Progenitor cell of endocrine pancreas (in vitro differentiated cells): ENCODE data around the gene BMERB1. TPM values are rescaled to one million over a fixed set of nuclear protein-coding genes. Genes with fewer than 3 reads are reported as not detected.
"Not testable (repeated sequence)": the region's sequence is repeated elsewhere in the genome, so short reads cannot be mapped to it uniquely, and the experiment has no call there.

Source experiments
- DNase-seq: peaks from one replicate; pipeline ENCODE4 v3.0.0; 2021; ENCODE audit warnings: low spot score; ENCODE audit not compliant: unreplicated experiment
- H3K27ac Mint-ChIP-seq: 2 replicates; pipeline ENCODE4 v1.8.0; 2021; ENCODE audit warnings: mild to moderate bottlenecking, moderate library complexity, mixed read lengths
- H3K27me3 Mint-ChIP-seq: 2 replicates; pipeline ENCODE4 v1.8.0; 2021; ENCODE audit warnings: mixed read lengths
- H3K36me3 Mint-ChIP-seq: 2 replicates; pipeline ENCODE4 v1.8.0; 2022; ENCODE audit warnings: mixed read lengths; ENCODE audit not compliant: insufficient read depth
- H3K4me1 Mint-ChIP-seq: 2 replicates; pipeline ENCODE4 v1.8.0; 2021; ENCODE audit warnings: low read depth, mixed read lengths
- H3K4me3 Mint-ChIP-seq: 2 replicates; pipeline ENCODE4 v1.8.0; 2021; ENCODE audit warnings: low read depth, mild to moderate bottlenecking, moderate library complexity, mixed read lengths
- H3K9me3 Mint-ChIP-seq: 2 replicates; pipeline ENCODE4 v1.8.0; 2021; ENCODE audit warnings: low read depth, mixed read lengths
- CTCF ChIP-seq: fragments of 200-600 bp; sonication (generic); IDR thresholded peaks from one replicate; pipeline ENCODE4 v1.5.0; 2021; ENCODE audit warnings: antibody characterized with exemption, mild to moderate bottlenecking; ENCODE audit not compliant: unreplicated experiment
- total RNA-seq: library from RNA; stranded (reverse); gene quantifications from 2 replicates; pipeline ENCODE4 v1.2.1, GENCODE V29; 2021

Gene BMERB1
- total RNA-seq, 1 donor from 2014 or later = 13.5 TPM

- Mint-ChIP-seq H3K27me3 (no peaks in the 10 kb centered on the region), H3K27ac (peak overlapping the region; percentile 96), H3K9me3 (no peaks in the 10 kb centered on the region), H3K4me3 (peak overlapping the region; percentile 50), H3K4me1 (peaks cover 25% of the 10 kb centered on the region), H3K36me3 (peaks cover 14% of the 10 kb centered on the region)
- TF ChIP-seq CTCF = no peak
- no peak for DNase-seq
Observed at GRCh38 chr16:15398618-15399316, 35.6 kb upstream of the BMERB1 start.

- Mint-ChIP-seq H3K4me1 (peaks cover 25% of the 10 kb centered on the region), H3K4me3 (peak overlapping the region; percentile 50), H3K9me3 (no peaks in the 10 kb centered on the region), H3K27ac (peak overlapping the region; percentile 96), H3K36me3 (peaks cover 16% of the 10 kb centered on the region), H3K27me3 (no peaks in the 10 kb centered on the region)
- DNase-seq = no peak
- no peak for TF ChIP-seq CTCF
Observed at GRCh38 chr16:15399317-15399716, 35.1 kb upstream of the BMERB1 start.

GRCh38 chr16:15400314-15400713, 34.1 kb upstream of the BMERB1 start:
- H3K27me3 Mint-ChIP-seq, H3K4me3 Mint-ChIP-seq, DNase-seq, H3K9me3 Mint-ChIP-seq, H3K27ac Mint-ChIP-seq: not testable (repeated sequence)
- H3K4me1 Mint-ChIP-seq = peaks cover 25% of the 10 kb centered on the region
- H3K36me3 Mint-ChIP-seq = peaks cover 18% of the 10 kb centered on the region

GRCh38 chr16:15401972-15402371, 32.4 kb upstream of the BMERB1 start:
- H3K9me3 Mint-ChIP-seq = no peaks in the 10 kb centered on the region
- H3K27ac Mint-ChIP-seq = no peak overlapping the region
- peaks cover 18% of the 10 kb centered on the region for H3K4me1 Mint-ChIP-seq
- H3K4me3 Mint-ChIP-seq = no peak overlapping the region
- TF ChIP-seq CTCF = no peak
- H3K27me3 Mint-ChIP-seq = no peaks in the 10 kb centered on the region
- no peak for DNase-seq
- peaks cover 18% of the 10 kb centered on the region for H3K36me3 Mint-ChIP-seq

- Mint-ChIP-seq H3K27me3 (no peaks in the 10 kb centered on the region), H3K9me3 (no peaks in the 10 kb centered on the region), H3K36me3 (peaks cover 18% of the 10 kb centered on the region), H3K4me1 (peaks cover 12% of the 10 kb centered on the region), H3K4me3 (no peak overlapping the region), H3K27ac (no peak overlapping the region)
- no peak for DNase-seq
- no peak for TF ChIP-seq CTCF
Observed at GRCh38 chr16:15403392-15403995, 30.9 kb upstream of the BMERB1 start.

- not testable (repeated sequence) for H3K27me3 Mint-ChIP-seq, H3K4me3 Mint-ChIP-seq, H3K9me3 Mint-ChIP-seq, H3K27ac Mint-ChIP-seq, H3K4me1 Mint-ChIP-seq, DNase-seq
- peaks cover 13% of the 10 kb centered on the region for H3K36me3 Mint-ChIP-seq
Observed at GRCh38 chr16:15404091-15404490, 30.3 kb upstream of the BMERB1 start.
